ENCODE results near the gene CACNA1S.

- TF ChIP-seq CTCF (IDR thresholded peaks at IDR 0.05): no peak
- TF ChIP-seq POLR2A (IDR thresholded peaks at IDR 0.05): no peak
Observed at GRCh38 chr1:201013991-201014815, 98.0 kb downstream of the CACNA1S start.
